ENCODE results near the gene DOK3. TPM values are rescaled to one million over a fixed set of nuclear protein-coding genes. Genes with fewer than 3 reads are reported as not detected.

The DOK3 gene
- total RNA-seq, 1 experiment from 2014 or later, result 12.4 TPM

DNA sequence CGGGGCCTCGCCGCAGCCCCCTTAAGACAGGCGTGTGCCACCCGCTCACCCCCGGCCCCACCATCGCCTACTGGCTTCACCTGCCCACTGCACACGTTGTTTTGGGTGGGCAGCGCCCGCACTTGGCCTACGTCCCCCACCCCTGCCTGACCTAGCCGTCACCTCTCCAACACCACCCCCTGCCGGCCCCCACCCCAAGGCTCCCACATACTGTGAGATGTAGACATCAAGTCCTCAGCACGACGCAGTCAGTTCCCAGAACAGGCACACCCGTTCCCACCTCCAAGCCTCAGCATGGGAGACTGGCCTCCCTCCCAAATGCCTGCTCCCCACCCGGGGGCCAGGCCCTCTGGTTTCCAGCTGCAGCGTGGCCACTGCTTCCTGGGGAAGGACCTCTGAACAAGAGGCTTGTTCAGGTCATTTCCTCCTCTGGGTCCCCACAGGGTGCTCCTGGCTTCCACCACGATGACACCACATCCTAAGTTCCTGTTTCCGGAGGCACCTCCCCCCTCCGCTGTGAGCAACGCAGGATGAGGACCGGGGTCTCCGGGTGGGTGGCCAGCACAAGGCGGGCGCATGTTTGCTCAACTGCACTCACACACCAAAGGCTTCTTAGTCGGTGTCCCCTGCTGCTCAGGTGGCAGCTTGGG is 47.5 kb downstream of the DOK3 start:
- in situ Hi-C loops (cut with HindIII; ENCODE audit: low pct_unique_long_range_greater_than_20kb, low sequenced_read_pairs), result no loop called here
- Histone ChIP-seq H3K4me3 (ENCODE audit: low read depth in 2 of 2, low read length in 2 of 2) (no peak overlapping the region), H3K4me1 (ENCODE audit: control insufficient read depth, insufficient read depth, low read length) (peaks cover under 1% of the 10 kb centered on the region), H3K36me3 (ENCODE audit: control insufficient read depth, insufficient read depth, low read length) (no peaks in the 10 kb centered on the region; the same call in none of the 2 replicates), H3K27ac (ENCODE audit: low read length) (no peak overlapping the region), H3K9me3 (ENCODE audit: control insufficient read depth, insufficient read depth, low read depth, low read length) (no peaks in the 10 kb centered on the region), H3K27me3 (ENCODE audit: control insufficient read depth, insufficient read depth, low read length) (no peaks in the 10 kb centered on the region)
- BruUV-seq (replicated peaks), result no TSS peak
- ATAC-seq, result no peak
- intact Hi-C loops (cut with micrococcal nuclease; ENCODE audit: unreplicated experiment), result no loop called here
- ChIA-PET POLR2A (no interaction called here), CTCF (no interaction called here)
- TF ChIP-seq, protein P1, sequence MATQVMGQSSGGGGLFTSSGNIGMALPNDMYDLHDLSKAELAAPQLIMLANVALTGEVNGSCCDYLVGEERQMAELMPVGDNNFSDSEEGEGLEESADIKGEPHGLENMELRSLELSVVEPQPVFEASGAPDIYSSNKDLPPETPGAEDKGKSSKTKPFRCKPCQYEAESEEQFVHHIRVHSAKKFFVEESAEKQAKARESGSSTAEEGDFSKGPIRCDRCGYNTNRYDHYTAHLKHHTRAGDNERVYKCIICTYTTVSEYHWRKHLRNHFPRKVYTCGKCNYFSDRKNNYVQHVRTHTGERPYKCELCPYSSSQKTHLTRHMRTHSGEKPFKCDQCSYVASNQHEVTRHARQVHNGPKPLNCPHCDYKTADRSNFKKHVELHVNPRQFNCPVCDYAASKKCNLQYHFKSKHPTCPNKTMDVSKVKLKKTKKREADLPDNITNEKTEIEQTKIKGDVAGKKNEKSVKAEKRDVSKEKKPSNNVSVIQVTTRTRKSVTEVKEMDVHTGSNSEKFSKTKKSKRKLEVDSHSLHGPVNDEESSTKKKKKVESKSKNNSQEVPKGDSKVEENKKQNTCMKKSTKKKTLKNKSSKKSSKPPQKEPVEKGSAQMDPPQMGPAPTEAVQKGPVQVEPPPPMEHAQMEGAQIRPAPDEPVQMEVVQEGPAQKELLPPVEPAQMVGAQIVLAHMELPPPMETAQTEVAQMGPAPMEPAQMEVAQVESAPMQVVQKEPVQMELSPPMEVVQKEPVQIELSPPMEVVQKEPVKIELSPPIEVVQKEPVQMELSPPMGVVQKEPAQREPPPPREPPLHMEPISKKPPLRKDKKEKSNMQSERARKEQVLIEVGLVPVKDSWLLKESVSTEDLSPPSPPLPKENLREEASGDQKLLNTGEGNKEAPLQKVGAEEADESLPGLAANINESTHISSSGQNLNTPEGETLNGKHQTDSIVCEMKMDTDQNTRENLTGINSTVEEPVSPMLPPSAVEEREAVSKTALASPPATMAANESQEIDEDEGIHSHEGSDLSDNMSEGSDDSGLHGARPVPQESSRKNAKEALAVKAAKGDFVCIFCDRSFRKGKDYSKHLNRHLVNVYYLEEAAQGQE (IDR thresholded peaks at IDR 0.05; ENCODE audit: insufficient read depth in 1 of 2, low read depth in 2 of 2, low read length in 1 of 2), result no peak
- TF ChIP-seq, protein P2, sequence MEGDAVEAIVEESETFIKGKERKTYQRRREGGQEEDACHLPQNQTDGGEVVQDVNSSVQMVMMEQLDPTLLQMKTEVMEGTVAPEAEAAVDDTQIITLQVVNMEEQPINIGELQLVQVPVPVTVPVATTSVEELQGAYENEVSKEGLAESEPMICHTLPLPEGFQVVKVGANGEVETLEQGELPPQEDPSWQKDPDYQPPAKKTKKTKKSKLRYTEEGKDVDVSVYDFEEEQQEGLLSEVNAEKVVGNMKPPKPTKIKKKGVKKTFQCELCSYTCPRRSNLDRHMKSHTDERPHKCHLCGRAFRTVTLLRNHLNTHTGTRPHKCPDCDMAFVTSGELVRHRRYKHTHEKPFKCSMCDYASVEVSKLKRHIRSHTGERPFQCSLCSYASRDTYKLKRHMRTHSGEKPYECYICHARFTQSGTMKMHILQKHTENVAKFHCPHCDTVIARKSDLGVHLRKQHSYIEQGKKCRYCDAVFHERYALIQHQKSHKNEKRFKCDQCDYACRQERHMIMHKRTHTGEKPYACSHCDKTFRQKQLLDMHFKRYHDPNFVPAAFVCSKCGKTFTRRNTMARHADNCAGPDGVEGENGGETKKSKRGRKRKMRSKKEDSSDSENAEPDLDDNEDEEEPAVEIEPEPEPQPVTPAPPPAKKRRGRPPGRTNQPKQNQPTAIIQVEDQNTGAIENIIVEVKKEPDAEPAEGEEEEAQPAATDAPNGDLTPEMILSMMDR (IDR thresholded peaks at IDR 0.05), result no peak
- no peak for TF ChIP-seq POLR2AphosphoS5 (IDR thresholded peaks at IDR 0.05; ENCODE audit: low read depth, low read length)
- TF ChIP-seq TCF7L2 (IDR thresholded peaks at IDR 0.05; ENCODE audit: low read depth, low read length), result no peak
- TF ChIP-seq SIN3A (IDR thresholded peaks at IDR 0.05; ENCODE audit: borderline replicate concordance, insufficient read depth, low read depth, low read length), result no peak
- DNase-seq (ENCODE audit: low read depth, low spot score), result no peak

DNA sequence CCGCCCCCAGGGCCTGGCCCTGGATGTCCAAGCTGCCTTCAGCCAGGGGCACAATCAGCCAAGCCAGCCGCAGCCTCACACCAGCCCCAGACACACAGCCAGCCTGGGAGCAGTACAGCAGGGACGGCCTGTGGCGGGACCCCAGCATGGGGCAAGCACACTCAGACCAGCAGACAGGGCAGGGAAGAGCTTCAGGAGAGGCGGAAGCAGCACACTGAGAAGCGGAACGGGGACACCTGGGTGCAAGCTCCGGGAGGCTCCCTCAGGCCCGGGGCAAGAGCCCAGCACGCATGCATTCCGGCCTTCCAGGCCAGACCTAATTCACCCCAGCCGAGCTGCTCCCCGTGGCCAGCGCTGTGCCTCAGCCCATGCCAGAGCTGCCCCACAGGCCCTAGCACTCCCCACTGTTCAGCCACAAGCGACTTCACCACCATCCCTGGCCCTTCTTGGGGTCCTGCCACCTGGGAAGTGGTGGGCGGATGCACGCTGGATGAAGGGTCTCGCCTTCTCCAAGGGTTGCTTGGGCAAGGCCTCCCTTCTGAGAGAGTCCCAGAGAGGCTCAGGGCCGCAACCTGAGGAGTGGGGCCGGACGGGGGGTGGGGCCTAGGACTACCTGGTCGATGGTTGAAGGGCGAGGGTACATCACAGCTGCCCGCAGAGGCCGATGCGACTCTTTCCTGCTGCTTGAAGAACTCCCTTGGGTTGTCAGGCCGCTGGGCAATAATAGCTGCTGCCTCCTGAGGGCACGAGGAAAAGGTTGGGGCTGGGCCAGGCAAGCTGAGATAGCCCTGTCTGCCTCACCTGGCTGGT is 49.6 kb downstream of the DOK3 start:
- intact Hi-C loops (cut with micrococcal nuclease; ENCODE audit: unreplicated experiment) (loop anchor here (10.0 kb wide), 1 partner anchor 145 kb away; the partner anchor contains the start of gene MXD3), in situ Hi-C loops (cut with HindIII; ENCODE audit: low pct_unique_long_range_greater_than_20kb, low sequenced_read_pairs) (no loop called here)
- no peak for DNase-seq (ENCODE audit: low read depth, low spot score)
- Histone ChIP-seq H3K27me3 (ENCODE audit: control insufficient read depth, insufficient read depth, low read length) (no peaks in the 10 kb centered on the region), H3K27ac (ENCODE audit: low read length) (no peak overlapping the region), H3K36me3 (ENCODE audit: control insufficient read depth, insufficient read depth, low read length) (peaks cover 3% of the 10 kb centered on the region), H3K4me1 (ENCODE audit: control insufficient read depth, insufficient read depth, low read length) (peaks cover 12% of the 10 kb centered on the region), H3K9me3 (ENCODE audit: control insufficient read depth, insufficient read depth, low read depth, low read length) (no peaks in the 10 kb centered on the region), H3K4me3 (ENCODE audit: low read depth in 2 of 2, low read length in 2 of 2) (no peak overlapping the region)
- TF ChIP-seq, protein P2 (IDR thresholded peaks at IDR 0.05), result no peak
- TF ChIP-seq SIN3A (IDR thresholded peaks at IDR 0.05; ENCODE audit: borderline replicate concordance, insufficient read depth, low read depth, low read length) (no peak), TCF7L2 (IDR thresholded peaks at IDR 0.05; ENCODE audit: low read depth, low read length) (no peak), POLR2AphosphoS5 (IDR thresholded peaks at IDR 0.05; ENCODE audit: low read depth, low read length) (no peak)
- TF ChIP-seq, protein P1 (IDR thresholded peaks at IDR 0.05; ENCODE audit: insufficient read depth in 1 of 2, low read depth in 2 of 2, low read length in 1 of 2), result no peak
- ChIA-PET CTCF (no interaction called here), POLR2A (interaction anchor here (1.2 kb wide), 1 partner anchor 12 kb away, joined by 4 read pairs; no protein-coding TSS in a partner anchor)
- ATAC-seq, result no peak
- BruUV-seq (replicated peaks), result no TSS peak
